ENCODE results near the gene KMT2E.

The KMT2E gene

GRCh38 chr7:105132335-105132734 is 118.3 kb downstream of the KMT2E start:
- no peak for DNase-seq (ENCODE audit: low spot score)

GRCh38 chr7:105132835-105133234 is 118.8 kb downstream of the KMT2E start:
- DNase-seq (ENCODE audit: low spot score): no peak

- DNase-seq (ENCODE audit: low spot score): no peak
These were observed 119.4 kb downstream of the KMT2E start for GRCh38 chr7:105133358-105133757.

- no peak for DNase-seq (ENCODE audit: low spot score)
These were observed 120.1 kb downstream of the KMT2E start for GRCh38 chr7:105133986-105134655.

GRCh38 chr7:105136221-105136620 is 122.2 kb downstream of the KMT2E start:
- DNase-seq (ENCODE audit: low spot score): no peak

GRCh38 chr7:105137898-105138297 is 123.9 kb downstream of the KMT2E start:
- no peak for DNase-seq (ENCODE audit: low spot score)

GRCh38 chr7:105139381-105139780 is 125.4 kb downstream of the KMT2E start:
- DNase-seq (ENCODE audit: low spot score): no peak

GRCh38 chr7:105141068-105141467 is 127.1 kb downstream of the KMT2E start:
- DNase-seq (ENCODE audit: low spot score): peak; percentile 31

- no peak for DNase-seq (ENCODE audit: low spot score)
These were observed 135.8 kb downstream of the KMT2E start for GRCh38 chr7:105149827-105150226.

GRCh38 chr7:105151152-105151551 is 137.1 kb downstream of the KMT2E start:
- DNase-seq (ENCODE audit: low spot score): no peak

GRCh38 chr7:105153531-105153930 is 139.5 kb downstream of the KMT2E start:
- no peak for DNase-seq (ENCODE audit: low spot score)

GRCh38 chr7:105154084-105154483 is 140.1 kb downstream of the KMT2E start:
- no peak for DNase-seq (ENCODE audit: low spot score)

- no peak for DNase-seq (ENCODE audit: low spot score)
These were observed 142.7 kb downstream of the KMT2E start for GRCh38 chr7:105156731-105157130.

- no peak for DNase-seq (ENCODE audit: low spot score)
These were observed 143.3 kb downstream of the KMT2E start for GRCh38 chr7:105157278-105157677.

GRCh38 chr7:105161366-105161765 is 147.4 kb downstream of the KMT2E start:
- DNase-seq (ENCODE audit: low spot score): no peak
